ENCODE results near the gene ACO1.
A peak's percentile ranks its signal among the peaks of the same experiment; 100 is the strongest.

The ACO1 gene

GRCh38 chr9:32424616-32425015 is 40.2 kb downstream of the ACO1 start:
- no peak for DNase-seq

DNA sequence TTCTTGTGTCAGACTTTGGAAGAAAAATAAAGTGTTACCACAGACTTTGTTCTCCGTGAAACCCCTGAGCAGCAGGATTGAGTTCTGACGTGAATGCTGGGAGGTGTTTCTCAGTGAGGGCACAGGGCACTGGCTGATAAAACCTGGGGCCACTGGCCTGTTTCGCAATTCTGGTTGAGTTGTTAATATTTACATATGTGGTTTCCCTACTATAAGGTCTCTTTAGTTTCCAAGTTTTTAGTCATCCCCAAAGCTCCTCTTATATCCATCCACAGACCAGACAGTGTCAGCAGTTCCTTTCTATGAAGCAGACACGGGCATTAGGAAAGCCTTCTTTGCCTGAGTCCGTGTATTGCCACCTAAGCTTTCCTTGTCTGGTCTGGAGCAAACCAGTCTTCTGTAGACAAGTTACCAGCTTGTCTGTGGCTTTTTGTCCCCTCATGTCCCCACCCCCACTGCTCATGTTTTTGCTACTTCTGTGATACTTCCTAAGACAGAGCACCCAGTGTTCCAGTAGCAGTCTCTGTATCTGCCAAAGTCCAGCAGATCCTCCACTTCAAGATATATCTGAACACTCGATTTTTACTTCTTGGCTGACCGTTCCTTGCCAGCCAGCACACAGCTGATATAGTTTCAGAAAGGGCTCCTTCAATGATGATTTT is 42.0 kb downstream of the ACO1 start:
- DNase-seq, result no peak

DNA sequence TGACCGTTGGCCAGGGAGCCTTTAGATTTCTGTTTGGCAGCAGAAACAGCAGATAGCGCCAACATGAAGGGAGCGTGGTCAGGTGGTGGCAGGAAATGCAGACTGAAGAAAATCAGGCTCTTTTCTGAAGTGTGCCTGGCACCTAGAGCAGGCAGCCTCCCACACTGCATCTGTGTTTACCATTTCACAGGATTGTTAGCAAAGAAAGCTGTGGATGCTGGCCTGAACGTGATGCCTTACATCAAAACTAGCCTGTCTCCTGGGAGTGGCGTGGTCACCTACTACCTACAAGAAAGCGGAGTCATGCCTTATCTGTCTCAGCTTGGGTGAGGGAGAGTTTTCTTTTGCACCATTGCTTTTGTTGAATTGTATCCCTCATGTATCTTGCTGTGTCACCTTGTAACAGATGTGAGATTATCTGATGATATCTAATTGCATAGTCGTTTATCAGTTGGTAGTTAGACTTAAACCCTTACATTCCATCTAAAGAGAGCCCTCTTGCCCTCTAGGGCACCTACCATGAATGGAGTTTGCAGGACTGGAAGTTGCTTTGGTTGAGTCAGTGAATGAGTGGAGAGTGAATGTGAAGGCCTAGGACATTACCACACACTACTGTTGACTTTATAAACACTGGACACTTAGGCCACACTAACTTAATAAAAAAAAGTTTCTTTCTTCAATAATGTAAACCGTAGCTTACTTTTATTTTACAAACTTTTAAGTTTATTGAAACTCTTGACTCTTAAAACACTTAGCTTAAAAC is 42.8 kb downstream of the ACO1 start:
- no peak for DNase-seq

DNA sequence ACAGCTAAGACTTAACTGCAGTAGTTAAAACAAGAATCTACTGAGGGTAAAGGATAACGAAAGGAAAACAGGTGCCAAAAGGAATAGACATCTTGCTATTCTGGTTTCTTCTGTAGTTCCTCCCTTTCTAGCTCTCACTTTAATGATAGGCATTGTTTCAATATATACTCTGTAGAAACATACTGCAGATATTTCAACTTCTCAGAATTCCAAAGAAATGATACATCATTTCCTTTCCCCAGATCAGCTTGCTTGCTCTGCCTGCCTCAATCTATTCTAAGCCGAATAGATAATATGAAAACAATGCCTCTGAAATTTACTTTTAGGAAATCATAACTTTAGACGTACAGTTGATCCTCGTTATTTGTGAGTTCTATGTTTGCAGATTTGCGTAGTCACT is 46.3 kb downstream of the ACO1 start:
- no peak for DNase-seq

DNA sequence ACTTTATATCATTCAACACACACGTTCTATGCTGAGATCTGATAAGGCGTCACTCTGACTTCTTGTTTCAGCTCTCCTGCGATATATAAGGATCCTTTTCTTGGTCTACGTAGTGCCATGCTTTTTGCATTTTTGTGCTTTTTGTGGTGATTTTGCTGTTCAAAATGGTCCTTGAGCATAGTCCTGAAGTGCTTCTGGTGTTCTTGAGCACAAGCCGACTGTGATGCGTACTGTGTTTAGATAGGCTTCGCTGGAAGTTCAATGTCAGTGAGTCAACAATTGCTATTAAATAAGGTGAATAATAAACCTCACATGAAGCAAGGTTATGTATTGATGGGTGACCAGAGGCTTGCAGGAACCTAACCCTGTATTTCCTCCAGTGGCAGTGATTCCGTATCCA is 46.8 kb downstream of the ACO1 start:
- DNase-seq, result no peak

GRCh38 chr9:32431940-32432555 is 47.6 kb downstream of the ACO1 start:
- DNase-seq, result no peak

DNA sequence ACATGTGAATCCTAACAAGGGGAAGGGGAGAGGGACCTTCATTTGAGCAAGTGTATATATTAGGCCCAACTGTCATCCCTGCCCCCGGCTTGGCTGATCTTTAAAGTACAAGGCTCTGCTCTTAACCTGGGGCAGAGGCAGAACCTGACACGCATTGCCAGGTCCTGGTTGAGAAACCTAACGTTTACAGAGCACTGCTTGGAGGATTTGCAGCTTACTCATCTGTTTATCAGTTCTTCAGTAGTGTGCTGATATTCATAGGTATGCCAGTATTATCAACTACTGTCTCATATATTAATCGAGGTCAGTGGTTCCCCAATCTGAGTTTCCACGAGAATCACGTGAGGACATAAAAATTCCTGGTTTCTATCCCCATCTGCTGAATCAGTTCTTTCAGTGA is 50.4 kb downstream of the ACO1 start:
- no peak for DNase-seq

DNA sequence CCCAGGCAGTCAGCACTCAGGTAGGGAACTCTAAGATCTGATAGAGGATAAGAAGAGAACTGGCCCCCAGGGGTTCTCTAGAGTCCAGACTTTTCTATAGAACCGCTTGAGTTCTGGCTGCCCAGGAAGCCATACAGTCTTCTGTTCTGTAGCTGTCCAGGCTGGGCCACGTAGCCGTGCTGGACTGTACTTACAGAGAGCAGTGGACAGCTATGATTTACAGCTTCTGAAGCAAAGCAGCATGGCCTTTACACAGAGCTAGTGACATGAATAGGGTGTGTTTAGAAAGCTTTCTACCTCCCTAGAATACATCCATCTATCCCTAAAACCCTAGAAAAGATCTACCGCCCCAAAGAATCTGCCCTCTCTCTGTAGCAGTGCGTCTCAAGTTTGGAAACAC is 57.2 kb downstream of the ACO1 start:
- DNase-seq, result no peak

- DNase-seq, result no peak
These were observed 58.0 kb downstream of the ACO1 start for GRCh38 chr9:32442433-32442832.

- no peak for DNase-seq
These were observed 65.5 kb downstream of the ACO1 start for GRCh38 chr9:32449969-32450368.

DNA sequence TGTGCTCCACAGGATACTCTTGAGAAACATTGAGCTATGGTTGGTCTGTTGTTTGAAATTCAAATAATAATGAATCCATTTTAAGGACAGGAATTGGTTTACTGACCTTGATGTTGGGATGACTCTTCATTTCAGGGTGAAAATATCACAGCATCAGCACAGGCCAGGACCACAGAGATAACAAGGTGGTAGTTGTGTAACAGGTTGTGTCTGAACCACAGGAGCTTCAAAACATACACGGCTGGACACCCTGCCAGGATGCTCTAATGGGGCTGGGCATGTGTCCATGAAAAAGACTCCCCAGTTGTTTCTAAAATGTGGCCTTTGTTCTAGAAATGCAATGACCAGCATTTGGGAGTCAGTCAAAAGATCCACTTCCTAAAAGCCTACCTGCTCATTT is 69.8 kb downstream of the ACO1 start:
- no peak for DNase-seq

DNA sequence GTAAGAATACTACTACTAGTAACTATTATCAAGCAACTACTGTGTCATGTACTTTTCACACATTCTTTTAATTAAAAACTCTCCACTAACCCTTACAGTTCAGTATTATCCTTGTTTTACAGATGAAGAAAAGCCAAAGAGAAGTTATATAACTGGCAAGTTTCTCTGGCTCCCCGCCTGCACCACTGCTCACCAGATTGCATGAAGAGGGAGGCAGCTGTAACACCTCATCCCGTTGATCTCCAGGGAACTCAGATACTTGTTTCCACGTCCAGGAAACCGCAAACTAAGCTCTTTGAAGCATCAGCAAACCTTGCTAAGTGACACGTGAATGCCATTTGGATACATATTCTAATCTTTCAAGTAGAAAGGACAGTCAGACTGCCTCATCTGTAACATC is 71.3 kb downstream of the ACO1 start:
- DNase-seq, result no peak

DNA sequence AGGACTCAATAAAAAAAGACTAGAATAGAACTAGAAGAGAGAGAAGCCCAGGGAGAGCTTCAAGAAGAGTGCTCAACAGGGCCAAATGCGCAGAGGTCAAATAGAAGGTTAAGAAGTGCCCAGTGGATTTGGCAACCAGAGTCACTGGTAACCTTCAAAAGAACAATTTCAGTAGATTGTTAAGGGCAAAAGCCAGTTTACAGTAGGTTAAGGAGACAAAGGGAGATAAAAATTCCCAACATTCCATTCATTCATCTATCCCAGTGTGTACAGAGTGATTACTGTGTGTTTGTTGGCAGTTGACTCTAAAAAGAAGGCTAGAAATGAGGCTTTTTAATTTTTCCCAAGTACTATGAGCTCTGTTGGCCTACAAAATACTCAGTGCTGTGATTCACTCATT is 72.1 kb downstream of the ACO1 start:
- DNase-seq, result no peak

DNA sequence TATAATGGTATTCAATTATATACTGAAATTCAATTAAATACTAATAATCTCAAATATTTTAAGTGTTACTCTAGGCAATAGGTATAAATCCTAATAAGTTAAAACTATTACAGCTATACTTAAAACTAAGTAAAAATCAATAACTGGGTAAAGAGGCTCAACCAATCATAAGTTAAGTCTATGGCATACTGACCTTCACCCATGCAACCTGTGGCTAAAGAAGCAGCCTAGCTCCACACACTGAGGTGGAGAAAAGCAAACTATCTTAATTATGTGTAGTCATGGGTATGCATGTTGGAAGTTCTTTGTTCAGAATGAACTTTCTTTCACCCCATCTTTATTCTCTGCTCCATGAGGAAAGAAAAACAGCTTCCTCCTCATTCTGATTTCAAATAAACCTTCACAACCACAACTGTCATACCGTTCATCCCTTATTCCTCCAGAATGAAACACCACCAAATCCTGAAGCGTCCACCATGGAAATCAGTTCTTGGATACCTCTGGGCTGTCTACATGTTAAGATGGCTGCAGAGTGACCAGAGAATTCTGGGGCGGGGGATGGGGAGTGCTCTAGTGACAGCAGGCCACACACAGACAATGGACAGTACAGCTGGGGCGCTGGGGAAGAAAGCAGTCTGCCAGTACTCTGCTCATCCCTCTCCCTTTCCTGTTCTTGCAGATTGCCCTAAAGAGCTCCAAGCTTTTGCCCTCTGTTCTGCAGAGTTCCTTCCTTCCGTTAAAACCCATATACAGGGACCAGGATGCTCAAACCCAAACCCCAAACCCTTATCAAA is 79.3 kb downstream of the ACO1 start:
- no peak for DNase-seq

GRCh38 chr9:32468740-32469139 is 84.3 kb downstream of the ACO1 start:
- peak; percentile 39 for DNase-seq

DNA sequence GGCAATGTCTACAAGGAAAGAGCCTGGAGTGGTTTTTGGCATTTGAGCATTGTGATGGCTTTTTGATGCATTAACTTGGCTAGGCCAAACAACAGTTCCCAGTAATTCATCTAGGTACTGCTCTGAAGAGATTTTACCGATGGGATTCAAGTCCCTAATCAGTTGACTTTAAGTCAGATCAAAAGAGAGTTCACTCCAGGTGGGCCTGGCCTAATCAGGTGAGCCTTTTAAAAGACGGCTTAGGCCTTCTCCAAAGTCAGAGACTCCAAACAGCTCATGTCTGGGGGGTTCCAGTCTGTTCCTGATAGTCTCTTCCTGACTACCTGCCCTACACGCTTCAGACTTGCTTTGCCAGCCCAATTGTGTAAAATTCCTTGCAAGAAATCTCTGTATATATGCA is 87.9 kb downstream of the ACO1 start:
- no peak for DNase-seq

- peak; percentile 94 for DNase-seq
These were observed 98.9 kb downstream of the ACO1 start for GRCh38 chr9:32483343-32483742.

GRCh38 chr9:32486839-32487562 is 102.6 kb downstream of the ACO1 start:
- no peak for DNase-seq

DNA sequence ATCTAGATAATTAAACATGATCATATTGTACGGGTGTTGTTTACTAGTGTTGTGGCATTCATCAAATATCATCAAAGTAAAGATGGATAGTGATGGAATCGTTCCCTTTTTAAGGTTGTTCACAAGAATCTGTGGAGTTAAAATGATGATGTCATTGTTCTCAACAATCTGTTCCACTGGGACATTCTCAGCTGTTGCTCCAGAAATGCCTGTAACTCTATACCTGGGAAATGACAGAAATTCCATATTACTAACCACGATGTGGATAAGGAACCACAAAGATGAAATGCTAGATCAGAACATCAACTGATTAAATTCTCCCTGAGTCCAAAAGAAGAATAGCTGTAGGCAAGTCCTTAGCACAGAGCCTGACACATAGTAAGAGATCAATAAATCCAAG is 103.5 kb downstream of the ACO1 start:
- DNase-seq, result no peak

DNA sequence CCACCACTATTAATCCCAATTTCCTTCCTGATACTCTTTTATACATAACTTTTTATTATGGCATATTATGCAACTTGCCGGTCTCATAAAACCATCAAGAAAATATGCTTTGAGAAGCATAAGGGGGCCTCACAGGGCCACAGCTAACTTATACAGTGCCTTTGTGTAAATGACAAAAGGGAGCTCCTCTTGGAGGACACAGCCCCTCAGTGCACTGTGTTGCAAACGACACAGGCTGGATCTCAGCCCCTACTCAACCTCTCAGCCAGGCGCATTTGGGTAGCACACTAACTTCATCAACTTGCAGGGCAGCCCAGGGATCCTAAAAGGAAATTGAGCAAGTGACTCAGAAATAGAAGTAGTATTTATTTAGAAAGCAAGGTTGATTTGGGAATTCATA is 106.2 kb downstream of the ACO1 start:
- no peak for DNase-seq

GRCh38 chr9:32497921-32498320 is 113.5 kb downstream of the ACO1 start:
- no peak for DNase-seq

DNA sequence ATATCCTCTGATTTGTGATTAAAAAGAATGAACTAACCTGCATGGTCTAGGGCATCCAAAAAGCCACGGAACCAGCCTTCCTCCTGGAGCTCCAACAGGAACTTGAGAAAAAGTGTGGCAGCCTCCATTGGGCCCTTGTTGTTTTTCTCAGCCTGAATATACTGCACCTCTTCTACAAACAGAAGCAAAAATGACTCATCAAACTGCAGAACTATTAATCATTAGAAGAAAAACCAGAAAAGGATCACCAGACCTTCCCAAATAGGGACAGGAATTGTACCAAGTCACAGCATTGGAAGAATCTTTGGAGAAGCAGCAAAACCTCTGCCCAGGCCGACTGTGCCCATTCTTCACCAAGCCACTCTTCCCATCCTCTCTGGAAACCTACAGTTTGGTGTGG is 116.3 kb downstream of the ACO1 start:
- no peak for DNase-seq

- DNase-seq, result no peak
These were observed 117.4 kb downstream of the ACO1 start for GRCh38 chr9:32501868-32502267.

Data from MV-4-11 (cell line).